H9 (cell line): Measurements from ENCODE around the gene TRANK1. TPM values are rescaled to one million over a fixed set of nuclear protein-coding genes. Genes with fewer than 3 reads are reported as not detected.

ENCODE experiments used
- DNase-seq: peaks from one replicate; pipeline ENCODE4 v3.0.0-alpha.2; 2017
- H2AFZ ChIP-seq: one replicate; pipeline ENCODE4 v1.6.1; 2013; ENCODE audit warnings: mild to moderate bottlenecking, low read length, control low read depth, moderate library complexity
- H2AK5ac ChIP-seq: 2 replicates; pipeline ENCODE4 v1.6.1; 2013; ENCODE audit warnings: low read length, control low read depth, mixed read lengths; ENCODE audit not compliant: insufficient read length
- H2BK120ac ChIP-seq: one replicate; pipeline ENCODE4 v1.6.1; 2013; ENCODE audit warnings: low read depth, mild to moderate bottlenecking, low read length, control low read depth, inconsistent platforms; ENCODE audit not compliant: poor library complexity, severe bottlenecking
- H2BK12ac ChIP-seq: 2 replicates; pipeline ENCODE4 v1.6.1; 2013; ENCODE audit warnings: low read length, control low read depth, mixed read lengths, low read depth; ENCODE audit not compliant: insufficient read length
- H2BK15ac ChIP-seq: 2 replicates; pipeline ENCODE4 v1.6.1; 2013; ENCODE audit warnings: low read depth, low read length, control low read depth
- H2BK20ac ChIP-seq: one replicate; pipeline ENCODE4 v1.6.1; 2013; ENCODE audit warnings: low read depth, mild to moderate bottlenecking, low read length, control low read depth, inconsistent platforms; ENCODE audit not compliant: poor library complexity, severe bottlenecking
- H2BK5ac ChIP-seq: 2 replicates; pipeline ENCODE4 v1.6.1; 2013; ENCODE audit warnings: low read length, control low read depth, mixed read lengths; ENCODE audit not compliant: insufficient read length
- H3K14ac ChIP-seq: 2 replicates; pipeline ENCODE4 v1.6.1; 2013; ENCODE audit warnings: low read length, control low read depth; ENCODE audit not compliant: insufficient read depth
- H3K18ac ChIP-seq: 2 replicates; pipeline ENCODE4 v1.6.1; 2013; ENCODE audit warnings: low read depth, mild to moderate bottlenecking, mixed read lengths, low read length, control low read depth; ENCODE audit not compliant: insufficient read length
- H3K23ac ChIP-seq: 2 replicates; pipeline ENCODE4 v1.6.1; 2013; ENCODE audit warnings: low read length, control low read depth, mixed read lengths, low read depth; ENCODE audit not compliant: insufficient read length
- H3K23me2 ChIP-seq: 2 replicates; pipeline ENCODE4 v1.6.1; 2013; ENCODE audit warnings: low read depth, mild to moderate bottlenecking, mixed read lengths, low read length, control low read depth; ENCODE audit not compliant: insufficient read length, poor library complexity, severe bottlenecking
- H3K27ac ChIP-seq: 2 replicates; pipeline ENCODE4 v1.5.1; 2013; ENCODE audit warnings: low read length, control low read depth, mixed read lengths, low read depth; ENCODE audit not compliant: insufficient read length
- H3K27me3 ChIP-seq: 2 replicates; pipeline ENCODE4 v1.6.1; 2013; ENCODE audit warnings: low read length, control low read depth, inconsistent platforms; ENCODE audit not compliant: insufficient read depth
- H3K4ac ChIP-seq: 2 replicates; pipeline ENCODE4 v1.6.1; 2013; ENCODE audit warnings: low read depth, mild to moderate bottlenecking, control low read depth, inconsistent platforms, low read length, moderate library complexity
- H3K4me1 ChIP-seq: 2 replicates; pipeline ENCODE4 v1.6.1; 2013; ENCODE audit warnings: low read length, control low read depth, inconsistent platforms; ENCODE audit not compliant: insufficient read depth
- H3K4me2 ChIP-seq: 2 replicates; pipeline ENCODE4 v1.6.1; 2013; ENCODE audit warnings: low read length, control low read depth, mixed read lengths; ENCODE audit not compliant: insufficient read length, insufficient read depth
- H3K56ac ChIP-seq: 2 replicates; pipeline ENCODE4 v1.6.1; 2013; ENCODE audit warnings: low read depth, mild to moderate bottlenecking, mixed read lengths, low read length, control low read depth; ENCODE audit not compliant: insufficient read length
- H3K79me1 ChIP-seq: 2 replicates; pipeline ENCODE4 v1.6.1; 2013; ENCODE audit warnings: low read depth, mild to moderate bottlenecking, moderate library complexity, low read length, control low read depth, inconsistent platforms; ENCODE audit not compliant: insufficient read depth, poor library complexity, severe bottlenecking
- H3K79me2 ChIP-seq: 2 replicates; pipeline ENCODE4 v1.6.1; 2013; ENCODE audit warnings: low read length, control low read depth, inconsistent platforms; ENCODE audit not compliant: insufficient read depth
- H3K9ac ChIP-seq: 2 replicates; pipeline ENCODE4 v1.6.1; 2013; ENCODE audit warnings: low read length, control low read depth, mixed read lengths; ENCODE audit not compliant: insufficient read length; ENCODE audit errors: extremely low read depth
- H3K9me3 ChIP-seq: one replicate; pipeline ENCODE4 v1.6.1; 2013; ENCODE audit warnings: low read depth, low read length, inconsistent platforms; ENCODE audit not compliant: control insufficient read depth
- H3T11ph ChIP-seq: one replicate; pipeline ENCODE4 v1.6.1; 2013; ENCODE audit warnings: mild to moderate bottlenecking, low read length, control low read depth, inconsistent platforms
- H4K20me1 ChIP-seq: one replicate; pipeline ENCODE4 v1.6.1; 2013; ENCODE audit not compliant: control insufficient read depth, insufficient read length, insufficient read depth
- H4K5ac ChIP-seq: 2 replicates; pipeline ENCODE4 v1.6.1; 2013; ENCODE audit warnings: low read depth, mild to moderate bottlenecking, mixed read lengths, low read length, control low read depth; ENCODE audit not compliant: insufficient read length
- H4K8ac ChIP-seq: replicated peaks from 2 replicates; pipeline ENCODE4 v1.6.1; 2013; ENCODE audit warnings: low read length, control low read depth, mixed read lengths, low read depth; ENCODE audit not compliant: insufficient read length
- H4K91ac ChIP-seq: 2 replicates; pipeline ENCODE4 v1.6.1; 2013; ENCODE audit warnings: low read depth, mild to moderate bottlenecking, moderate library complexity, mixed read lengths, low read length, control low read depth; ENCODE audit not compliant: insufficient read length
- H3K27ac Mint-ChIP-seq, 3 experiments: 2 replicates in 2 of 3; 3 replicates in 1 of 3; pipeline ENCODE4 v1.8.0; 2020 to 2021; ENCODE audit warnings: mixed read lengths in 3 of 3, mild to moderate bottlenecking in 1 of 3, moderate library complexity in 1 of 3
- H3K27me3 Mint-ChIP-seq: 2 replicates; pipeline ENCODE4 v1.8.0; 2021; ENCODE audit warnings: low read depth, mild to moderate bottlenecking, moderate library complexity, mixed read lengths
- H3K36me3 Mint-ChIP-seq, 3 experiments: 2 replicates in 2 of 3; 3 replicates in 1 of 3; pipeline ENCODE4 v1.8.0; 2020 to 2021; ENCODE audit warnings: low read depth in 3 of 3, mixed read lengths in 3 of 3; ENCODE audit not compliant: insufficient read depth in 1 of 3
- H3K4me1 Mint-ChIP-seq, 2 experiments: 2 replicates each; pipeline ENCODE4 v1.8.0; 2020; ENCODE audit warnings: mixed read lengths in 2 of 2
- H3K4me3 Mint-ChIP-seq, 2 experiments: 2 replicates in 1 of 2; 3 replicates in 1 of 2; pipeline ENCODE4 v1.8.0; 2020 to 2021; ENCODE audit warnings: mild to moderate bottlenecking in 2 of 2, mixed read lengths in 2 of 2, moderate library complexity in 1 of 2
- H3K9me3 Mint-ChIP-seq, 2 experiments: 2 replicates in 1 of 2; 3 replicates in 1 of 2; pipeline ENCODE4 v1.8.0; 2020; ENCODE audit warnings: mild to moderate bottlenecking in 2 of 2, mixed read lengths in 2 of 2, moderate library complexity in 1 of 2
- WGBS: extraction: QIAGEN DNeasy Blood & Tissue Kit; methylation state at CpG from one replicate; pipeline ENCODE4 v1.1.7; 2013; ENCODE audit warnings: missing lambda C conversion rate, low lambda C conversion rate, mixed read lengths; ENCODE audit not compliant: insufficient read length; ENCODE audit errors: extremely low coverage; 5-methylcytosine and 5-hydroxymethylcytosine counted together
- total RNA-seq: library from RNA; stranded (reverse); gene quantifications from 2 replicates; pipeline ENCODE4 v1.2.1, GENCODE V29; 2021
- TF ChIP-seq, protein P1 (sequence below): fragments of 200-600 bp; sonication (generic); conservative IDR thresholded peaks from 3 replicates; pipeline ENCODE4 v1.8.0; 2021; ENCODE audit warnings: antibody characterized with exemption, mild to moderate bottlenecking

The TRANK1 gene
- total RNA-seq, 1 experiment from 2014 or later: 5.9 TPM

DNA sequence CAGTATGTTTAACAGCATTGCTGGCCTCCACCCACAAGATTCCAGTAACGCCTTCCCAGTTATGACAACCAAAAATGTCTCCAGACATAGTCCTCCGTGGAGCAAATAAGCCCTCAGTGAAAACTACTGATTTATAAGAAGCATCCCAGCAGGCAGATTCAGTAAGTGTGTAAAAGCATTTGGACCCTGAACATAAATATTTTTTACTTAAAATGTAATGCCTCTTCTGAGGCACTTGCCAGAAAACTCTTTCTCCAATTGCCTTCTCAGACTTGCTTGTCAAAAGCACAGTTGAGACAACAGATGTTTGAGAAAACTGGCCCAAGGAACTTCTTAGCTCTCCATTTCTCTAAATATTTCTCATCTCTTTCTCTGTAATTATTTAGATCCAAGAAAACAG lies 148.7 kb downstream of the TRANK1 start:
- TF ChIP-seq, protein P1, sequence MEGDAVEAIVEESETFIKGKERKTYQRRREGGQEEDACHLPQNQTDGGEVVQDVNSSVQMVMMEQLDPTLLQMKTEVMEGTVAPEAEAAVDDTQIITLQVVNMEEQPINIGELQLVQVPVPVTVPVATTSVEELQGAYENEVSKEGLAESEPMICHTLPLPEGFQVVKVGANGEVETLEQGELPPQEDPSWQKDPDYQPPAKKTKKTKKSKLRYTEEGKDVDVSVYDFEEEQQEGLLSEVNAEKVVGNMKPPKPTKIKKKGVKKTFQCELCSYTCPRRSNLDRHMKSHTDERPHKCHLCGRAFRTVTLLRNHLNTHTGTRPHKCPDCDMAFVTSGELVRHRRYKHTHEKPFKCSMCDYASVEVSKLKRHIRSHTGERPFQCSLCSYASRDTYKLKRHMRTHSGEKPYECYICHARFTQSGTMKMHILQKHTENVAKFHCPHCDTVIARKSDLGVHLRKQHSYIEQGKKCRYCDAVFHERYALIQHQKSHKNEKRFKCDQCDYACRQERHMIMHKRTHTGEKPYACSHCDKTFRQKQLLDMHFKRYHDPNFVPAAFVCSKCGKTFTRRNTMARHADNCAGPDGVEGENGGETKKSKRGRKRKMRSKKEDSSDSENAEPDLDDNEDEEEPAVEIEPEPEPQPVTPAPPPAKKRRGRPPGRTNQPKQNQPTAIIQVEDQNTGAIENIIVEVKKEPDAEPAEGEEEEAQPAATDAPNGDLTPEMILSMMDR: no peak
- Mint-ChIP-seq H3K27ac (no peak overlapping the region), H3K4me1 (peaks cover 12 to 17% of the 10 kb centered on the region in 2 experiments), H3K9me3 (peaks cover 0 to 3% of the 10 kb centered on the region in 2 experiments; a peak in 2 of 5 replicates), H3K36me3 (no peaks in the 10 kb centered on the region), H3K4me3 (no peak overlapping the region), H3K27me3 (no peaks in the 10 kb centered on the region)
- Histone ChIP-seq H3K27me3 (no peaks in the 10 kb centered on the region), H3K18ac (no peak overlapping the region), H2BK12ac (no peak overlapping the region), H4K8ac (no peak overlapping the region), H2AK5ac (no peak overlapping the region), H3K9ac (no peak overlapping the region), H3K56ac (no peak overlapping the region), H3K4me2 (no peak overlapping the region), H2BK20ac (no peak overlapping the region), H3K79me2 (no peaks in the 10 kb centered on the region), H3K79me1 (no peaks in the 10 kb centered on the region), H3K9me3 (no peaks in the 10 kb centered on the region), H2BK5ac (no peak overlapping the region), H3K23ac (no peak overlapping the region), H4K20me1 (no peaks in the 10 kb centered on the region), H4K91ac (no peak overlapping the region), H3K14ac (no peak overlapping the region), H2BK15ac (no peak overlapping the region), H2BK120ac (no peak overlapping the region), H3K4me1 (no peaks in the 10 kb centered on the region; the same call in 1 of the 2 replicates), H3T11ph (no peak overlapping the region), H3K4ac (no peak overlapping the region), H3K23me2 (no peaks in the 10 kb centered on the region), H3K27ac (no peak overlapping the region), H2AFZ (no peak overlapping the region), H4K5ac (no peak overlapping the region)
- no CpG with 5 or more reads among the region's 2 CpGs for WGBS
- no peak for DNase-seq
